GM21717 (cell line): ENCODE measurements around the gene RRP15.

Experiments
- ATAC-seq: cut with Tn5 transposase; IDR thresholded peaks from one replicate; pipeline ENCODE4 v1.9.1; 2021; ENCODE audit warnings: mild to moderate bottlenecking, moderate library complexity; ENCODE audit not compliant: unreplicated experiment

RRP15 gene, protein sequence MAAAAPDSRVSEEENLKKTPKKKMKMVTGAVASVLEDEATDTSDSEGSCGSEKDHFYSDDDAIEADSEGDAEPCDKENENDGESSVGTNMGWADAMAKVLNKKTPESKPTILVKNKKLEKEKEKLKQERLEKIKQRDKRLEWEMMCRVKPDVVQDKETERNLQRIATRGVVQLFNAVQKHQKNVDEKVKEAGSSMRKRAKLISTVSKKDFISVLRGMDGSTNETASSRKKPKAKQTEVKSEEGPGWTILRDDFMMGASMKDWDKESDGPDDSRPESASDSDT

DNA sequence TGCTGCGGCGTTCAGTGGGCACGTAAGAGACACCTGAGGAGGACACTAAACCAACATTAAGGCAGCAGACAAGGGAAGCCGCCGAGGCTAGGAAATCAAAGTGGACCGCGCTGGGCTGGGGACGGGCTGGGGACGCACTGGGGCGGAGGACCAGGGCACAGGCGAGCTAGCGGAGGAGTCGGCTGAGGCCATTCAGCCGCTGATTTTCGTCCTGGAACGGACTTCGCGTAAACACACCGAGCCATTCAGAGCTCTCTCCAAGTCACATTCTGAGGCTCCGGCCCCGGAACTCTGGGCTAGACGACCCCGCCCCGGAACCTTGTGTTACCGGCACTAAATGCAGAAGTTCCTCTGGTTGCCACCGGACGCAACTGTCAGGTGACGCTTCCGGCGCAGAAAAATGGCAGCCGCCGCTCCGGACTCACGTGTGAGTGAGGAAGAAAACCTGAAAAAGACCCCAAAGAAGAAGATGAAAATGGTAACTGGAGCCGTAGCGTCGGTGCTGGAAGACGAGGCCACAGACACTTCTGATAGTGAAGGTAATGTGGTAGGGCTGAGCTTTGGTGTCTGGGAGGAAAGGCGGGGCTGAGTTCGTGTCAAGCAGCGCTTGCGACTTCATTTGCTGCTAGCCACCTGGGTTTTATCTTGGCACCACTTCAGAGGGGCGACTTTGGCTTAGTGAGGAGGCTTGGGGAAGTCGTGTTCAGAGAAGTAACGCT, at the start of gene RRP15:
Gene RRP15, plus strand, starts transcription at position 377 of the 719 bp plus-strand sequence. Its CDS starts 24 bp downstream, at position 401.
- peak; percentile 100 for ATAC-seq

DNA sequence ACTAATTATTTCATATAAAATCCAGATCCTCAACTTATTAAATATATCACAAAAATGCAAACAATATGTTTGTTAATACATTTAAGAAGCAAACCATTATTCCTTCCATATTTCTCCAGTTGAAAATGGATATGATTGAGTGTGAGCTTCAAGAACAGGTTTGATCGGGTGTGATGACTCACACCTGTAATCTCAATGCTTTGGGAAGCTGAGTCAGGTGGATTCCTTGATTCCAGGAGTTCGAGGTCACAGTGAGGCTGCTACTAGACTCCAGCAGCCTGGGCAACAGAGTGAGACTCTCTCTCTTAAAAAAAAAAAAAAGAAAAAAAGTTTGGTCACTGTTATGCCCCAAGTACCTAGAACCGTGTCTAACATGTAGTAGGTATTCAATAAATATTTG, 42.9 kb upstream of the RRP15 start:
- ATAC-seq, result no peak

DNA sequence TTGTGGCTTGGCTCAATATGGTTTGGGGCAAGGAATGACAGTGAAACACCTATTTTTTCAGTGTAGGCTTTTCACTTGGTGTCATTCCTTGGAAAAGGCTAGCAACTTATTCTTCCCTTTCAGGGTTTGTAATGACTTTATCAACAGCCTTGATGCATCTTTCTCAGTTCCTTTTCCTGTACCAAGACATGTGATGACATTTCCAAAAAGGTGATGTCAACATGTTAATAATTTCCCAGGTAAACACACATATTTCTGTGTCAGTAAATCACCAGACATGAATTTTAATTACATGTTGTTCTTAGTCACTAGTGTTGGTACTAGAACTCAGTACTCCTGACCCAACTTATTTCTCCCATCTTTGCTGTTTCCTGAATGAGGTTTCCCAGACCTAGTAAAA, 37.8 kb upstream of the RRP15 start:
- no peak for ATAC-seq

DNA sequence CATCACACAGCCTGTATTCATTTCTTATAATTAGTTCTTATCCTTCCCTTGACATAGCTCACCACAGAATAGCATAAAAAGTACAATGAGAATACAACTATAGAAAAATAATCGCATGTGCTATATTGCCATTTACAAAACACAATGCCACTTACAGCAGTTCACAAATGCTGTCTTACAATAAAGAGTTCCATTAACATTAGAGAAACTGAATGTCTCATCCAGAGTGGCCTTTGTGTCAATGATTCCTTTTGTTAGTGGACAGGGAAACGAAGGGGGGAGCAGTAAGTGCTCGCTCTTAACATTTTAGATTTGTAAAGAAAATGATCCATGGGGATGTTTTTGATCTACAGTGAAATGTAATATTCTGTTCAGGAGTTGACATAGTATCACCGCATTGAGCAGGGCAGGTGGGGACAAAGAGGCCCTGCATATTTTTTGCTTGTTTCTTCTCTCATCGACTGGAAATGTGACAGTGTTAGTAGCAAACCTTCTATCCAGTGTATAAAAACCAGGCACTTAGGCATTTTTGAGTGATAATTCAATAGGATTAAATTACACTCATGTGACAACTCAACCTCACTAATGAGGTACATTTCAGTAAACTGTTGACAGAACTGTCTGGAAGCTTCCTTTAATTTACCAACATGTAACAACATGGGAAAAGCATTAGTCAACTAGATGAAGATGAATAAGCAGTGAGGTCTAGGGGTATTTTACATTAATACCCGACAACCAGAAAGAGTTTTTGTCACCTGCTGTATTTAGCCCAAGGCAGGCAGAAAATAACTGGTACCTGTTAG, 35.6 kb upstream of the RRP15 start:
- ATAC-seq, result no peak

DNA sequence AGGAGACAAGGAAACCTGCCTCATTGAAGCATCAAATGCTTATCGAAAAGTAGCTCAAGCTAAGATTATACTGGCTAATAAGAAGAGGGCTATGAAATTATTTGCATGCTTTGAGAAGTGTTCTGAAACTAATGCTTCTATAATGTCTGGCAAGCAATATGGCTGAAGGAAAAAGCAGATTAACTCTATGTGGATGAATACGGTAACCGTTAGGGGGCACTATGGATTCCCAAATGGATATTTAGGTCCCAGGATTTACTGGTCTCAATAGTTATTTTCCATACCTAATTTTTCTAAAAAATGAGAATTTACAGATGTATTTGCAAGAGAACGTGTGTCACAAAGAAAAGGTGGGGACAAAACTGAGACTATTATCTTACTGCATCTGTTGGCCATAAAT, 34.6 kb upstream of the RRP15 start:
- no peak for ATAC-seq

GRCh38 chr1:218254296-218254946, 30.7 kb upstream of the RRP15 start:
- ATAC-seq, result no peak

GRCh38 chr1:218255090-218255489, 30.0 kb upstream of the RRP15 start:
- ATAC-seq, result no peak

GRCh38 chr1:218257371-218257770, 27.7 kb upstream of the RRP15 start:
- no peak for ATAC-seq

- no peak for ATAC-seq
Measured at GRCh38 chr1:218257971-218258370, 27.1 kb upstream of the RRP15 start.

DNA sequence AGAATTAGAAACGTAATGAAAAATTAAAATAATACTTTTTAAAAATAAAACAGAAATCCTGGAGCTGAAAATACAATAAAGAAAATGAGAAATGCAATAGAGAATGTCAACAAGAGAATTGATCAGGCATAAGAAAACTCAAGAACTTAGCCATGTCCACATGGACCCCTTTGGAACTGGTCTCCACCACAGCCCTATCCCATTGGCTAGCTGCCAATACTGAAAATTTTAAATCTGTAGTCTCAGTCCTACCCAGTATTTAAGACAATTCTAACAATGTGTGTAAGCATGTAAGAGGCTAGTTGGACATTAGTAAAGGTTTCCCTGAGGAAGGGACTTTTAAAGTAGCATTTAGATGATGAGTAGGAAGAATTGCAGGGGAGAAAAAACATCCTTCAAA, 25.8 kb upstream of the RRP15 start:
- no peak for ATAC-seq

DNA sequence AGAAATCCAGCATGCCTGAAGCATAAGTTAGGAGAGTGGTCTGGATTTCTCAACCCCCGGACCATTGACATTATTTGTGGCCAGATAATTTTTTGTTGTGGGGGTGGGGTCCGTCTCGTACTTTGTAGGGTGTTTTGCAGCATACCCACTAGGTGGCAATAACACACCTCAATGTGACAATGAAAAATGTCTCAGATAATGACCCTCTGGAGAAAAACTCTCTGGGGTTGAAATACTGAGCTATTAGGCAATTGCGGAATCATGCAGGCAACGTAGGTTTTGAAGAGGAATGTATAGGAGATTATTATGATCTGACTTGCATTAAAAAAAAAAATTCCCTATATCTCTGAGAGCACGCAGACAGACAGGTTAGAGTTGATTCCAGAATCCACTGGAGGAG, 25.3 kb upstream of the RRP15 start:
- ATAC-seq, result no peak

DNA sequence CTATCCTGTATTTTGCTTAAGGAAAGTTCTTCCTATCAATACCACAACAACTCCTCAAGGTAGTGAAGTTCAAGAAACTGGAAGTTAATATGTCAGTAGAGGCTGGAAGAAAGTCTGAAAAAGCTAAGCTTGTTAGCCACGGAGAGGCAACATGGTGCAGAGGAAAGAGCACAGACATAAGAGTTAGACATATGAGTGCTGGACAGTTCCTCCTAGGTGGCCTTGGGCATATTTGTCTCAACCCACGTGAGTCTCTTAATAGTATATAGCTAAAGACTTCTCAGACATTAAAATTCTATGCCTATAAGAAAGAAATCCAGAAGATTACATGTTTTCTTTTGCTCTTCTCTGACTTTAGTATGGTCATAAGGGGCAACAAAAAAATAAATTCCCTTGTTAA, 22.8 kb upstream of the RRP15 start:
- ATAC-seq, result no peak

- ATAC-seq, result no peak
Measured at GRCh38 chr1:218266356-218266755, 18.7 kb upstream of the RRP15 start.

DNA sequence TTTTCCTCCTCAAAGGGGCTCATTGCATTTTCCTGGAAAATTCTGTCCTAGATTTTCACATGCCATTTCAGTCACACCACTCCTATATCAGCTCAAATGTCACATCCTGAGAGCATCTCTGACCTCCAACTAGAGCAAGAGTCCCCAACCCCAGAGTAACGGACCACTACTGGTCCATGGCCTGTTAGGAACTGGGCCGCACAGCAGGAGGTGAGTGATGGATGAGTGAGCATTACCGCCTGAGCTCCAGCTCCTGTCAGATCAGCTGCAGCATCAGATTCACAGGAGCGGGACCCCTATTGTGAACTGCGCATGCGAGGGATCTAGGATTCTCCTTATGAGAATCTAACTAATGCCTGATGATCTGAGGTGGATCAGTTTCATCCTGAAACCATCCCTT, 12.7 kb upstream of the RRP15 start:
- no peak for ATAC-seq

GRCh38 chr1:218273762-218274479, 11.2 kb upstream of the RRP15 start:
- no peak for ATAC-seq

GRCh38 chr1:218274511-218274910, 10.6 kb upstream of the RRP15 start:
- ATAC-seq, result no peak

GRCh38 chr1:218275823-218276222, 9.3 kb upstream of the RRP15 start:
- no peak for ATAC-seq

- no peak for ATAC-seq
Measured at GRCh38 chr1:218281285-218281684, 3.8 kb upstream of the RRP15 start.

DNA sequence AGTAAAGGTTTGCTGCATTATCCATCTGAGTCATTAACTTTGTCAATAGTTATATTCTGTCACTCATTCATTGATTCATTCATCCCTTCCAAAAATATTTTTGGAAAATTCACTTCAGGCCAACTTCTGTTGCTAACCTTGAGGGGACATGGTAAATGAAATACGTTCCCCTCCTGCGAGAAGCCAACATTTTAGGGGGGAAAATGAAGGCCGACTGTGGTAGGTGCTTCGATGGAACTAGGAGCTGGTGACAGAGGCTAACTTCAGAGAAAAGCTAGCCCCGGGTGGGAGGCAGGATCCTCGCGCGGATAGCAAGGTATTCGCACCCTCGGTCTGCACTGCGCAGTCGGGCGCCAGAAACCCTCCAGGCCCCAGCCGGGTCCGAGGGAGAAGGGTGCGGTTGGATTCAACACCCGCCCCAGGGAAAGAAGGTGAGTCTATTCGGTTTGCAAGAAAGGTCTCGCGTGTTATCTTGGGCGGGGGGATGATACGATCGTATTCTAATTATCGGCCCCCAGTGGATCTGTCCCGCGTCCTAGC, 646 bp upstream of the RRP15 start:
- peak; percentile 32 for ATAC-seq

DNA sequence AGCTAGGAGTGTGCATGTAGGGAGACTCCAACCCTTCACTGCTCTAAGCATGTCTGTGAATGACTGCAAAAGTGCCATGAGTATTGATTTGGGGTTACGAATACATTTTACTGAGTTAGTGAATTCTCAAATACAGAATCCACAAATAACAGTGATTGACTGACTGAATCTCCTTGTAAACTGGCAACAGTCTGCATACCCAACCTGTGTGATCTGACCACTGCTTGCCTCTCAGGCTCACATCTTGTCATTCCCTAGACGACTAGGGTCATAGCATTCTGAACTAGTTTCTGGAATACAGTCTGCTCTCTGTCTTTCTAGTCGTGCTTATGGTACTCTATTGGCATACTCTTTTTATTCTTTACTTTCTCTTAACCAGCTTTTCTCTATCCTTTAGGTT, 7.4 kb downstream of the RRP15 start:
- no peak for ATAC-seq
